HepG2 (cell line): ENCODE measurements around the gene TOB1. TPM values are rescaled to one million over a fixed set of nuclear protein-coding genes. Genes with fewer than 3 reads are reported as not detected.

Experiments
- CHD2 ChIP-seq: IDR thresholded peaks from 2 replicates; pipeline ENCODE4 v1.6.1; 2011; ENCODE audit warnings: low read depth, low read length, improper control_type of control experiment
- HOXA7 ChIP-seq: sonication (generic); formaldehyde crosslinking; IDR thresholded peaks from 2 replicates; pipeline ENCODE4 v1.8.1; 2022; ENCODE audit warnings: mild to moderate bottlenecking, missing genetic modification reagents, moderate library complexity
- KDM3A ChIP-seq: IDR thresholded peaks from 2 replicates; pipeline ENCODE4 v1.6.1; 2018; ENCODE audit warnings: low read depth, missing compliant biosample characterization
- RXRB ChIP-seq: IDR thresholded peaks from 2 replicates; pipeline ENCODE4 v1.6.1; 2016; ENCODE audit warnings: borderline replicate concordance, missing genetic modification reagents, missing compliant biosample characterization
- polyA plus RNA-seq, 8 experiments: library from polyadenylated mRNA; depleted of rRNA in 3 of 8; stranded (reverse) in 7 of 8; unstranded in 1 of 8; fragments of >200 nt; fragmentation: Illumina TruSeq in 4 of 8; extraction: Trizol in 4 of 8; gene quantifications; 2 replicates each; pipeline versions ENCODE4 v1.2.1 to v1.2.3, GENCODE V29; 2011 to 2016; ENCODE audit warnings: low read depth in 4 of 8, missing spikeins in 1 of 8, mixed read lengths in 1 of 8; ENCODE audit not compliant: insufficient read depth in 1 of 8
- total RNA-seq, 5 experiments: library from RNA; depleted of rRNA; stranded (reverse); fragments of >200 nt; fragmentation: Illumina TruSeq; extraction: Trizol; gene quantifications; 2 replicates each; pipeline ENCODE4 v1.2.3, GENCODE V29; 2016; ENCODE audit warnings: low read depth in 1 of 5
- TF ChIP-seq, protein P1 (sequence below), 2 experiments: fragments of 450-650 bp in 1 of 2; sonication (generic) in 1 of 2; formaldehyde crosslinking in 1 of 2; IDR thresholded peaks; 2 replicates each; pipeline versions ENCODE4 v1.6.1 to v1.8.0; 2016 to 2022; ENCODE audit warnings: antibody characterized with exemption in 1 of 2, mild to moderate bottlenecking in 1 of 2, missing genetic modification reagents in 1 of 2
- TF ChIP-seq, protein P2 (sequence below): IDR thresholded peaks from 2 replicates; pipeline ENCODE4 v1.6.1; 2016; ENCODE audit warnings: mild to moderate bottlenecking, missing biosample characterization, missing genetic modification reagents
- TF ChIP-seq, protein P3 (sequence below): sonication (generic); formaldehyde crosslinking; IDR thresholded peaks from 2 replicates; pipeline ENCODE4 v1.4.0; 2020; ENCODE audit warnings: mild to moderate bottlenecking, missing genetic modification reagents
- TF ChIP-seq, protein P4 (sequence below): sonication (generic); formaldehyde crosslinking; IDR thresholded peaks from 2 replicates; pipeline ENCODE4 v1.8.1; 2023; ENCODE audit warnings: mild to moderate bottlenecking, moderate library complexity, missing genetic modification reagents
- TF ChIP-seq, protein P5 (sequence below): IDR thresholded peaks from 2 replicates; pipeline ENCODE4 v1.6.1; 2016; ENCODE audit warnings: low read depth
- TF ChIP-seq, protein P6 (sequence below): sonication (generic); formaldehyde crosslinking; IDR thresholded peaks from 2 replicates; pipeline ENCODE4 v1.8.0; 2022; ENCODE audit warnings: mild to moderate bottlenecking, missing genetic modification reagents, borderline replicate concordance

Gene TOB1
- total and polyA plus RNA-seq, 2 of the 13 experiments (the other 11 are each of a cell fraction or from before 2014, with no cell fraction given), result 21.9 to 57.7 TPM

DNA sequence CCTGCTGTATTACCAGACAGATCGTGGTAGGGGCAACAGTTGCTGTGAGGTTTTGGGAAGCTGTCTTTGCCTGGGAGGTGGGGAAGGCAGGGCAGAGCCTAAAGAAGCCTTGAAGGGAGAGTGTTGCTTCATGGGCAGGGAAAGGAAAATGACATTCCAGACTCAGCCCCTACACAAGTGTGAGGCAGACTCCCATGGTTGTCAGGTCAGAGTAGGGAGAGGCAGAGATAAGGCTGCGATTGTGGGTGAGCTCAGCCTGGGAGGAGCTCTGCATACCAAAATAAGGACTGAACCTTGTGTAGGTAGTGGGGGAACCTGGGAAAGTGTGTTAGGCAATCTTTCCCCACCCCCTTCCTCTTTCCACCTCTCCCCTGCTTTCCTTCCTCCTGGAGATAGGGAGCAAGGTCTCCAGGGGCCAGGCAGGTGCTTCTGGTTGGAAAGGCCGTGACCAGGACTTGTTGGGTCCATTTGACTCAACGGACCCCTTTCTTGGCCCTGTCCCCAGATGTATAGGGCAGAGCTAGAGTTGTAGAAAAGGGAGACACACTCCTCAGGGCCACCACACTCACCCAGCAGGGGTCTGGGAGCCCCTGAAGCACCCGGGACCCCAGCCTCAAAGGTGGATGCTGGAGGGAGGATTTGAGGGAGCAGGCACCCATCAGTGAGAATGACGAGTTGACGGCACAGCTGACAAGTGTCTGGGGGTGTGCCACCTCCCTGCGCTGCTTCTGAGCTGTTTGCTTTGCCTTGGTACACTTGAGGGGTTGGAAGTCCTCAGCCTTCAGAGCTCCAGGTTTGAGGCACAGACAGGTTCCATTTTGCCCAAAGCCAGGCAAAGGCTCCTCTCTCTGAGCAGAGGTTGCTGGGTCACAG, 18.5 kb upstream of the TOB1 start (continued):
- TF ChIP-seq, protein P1, sequence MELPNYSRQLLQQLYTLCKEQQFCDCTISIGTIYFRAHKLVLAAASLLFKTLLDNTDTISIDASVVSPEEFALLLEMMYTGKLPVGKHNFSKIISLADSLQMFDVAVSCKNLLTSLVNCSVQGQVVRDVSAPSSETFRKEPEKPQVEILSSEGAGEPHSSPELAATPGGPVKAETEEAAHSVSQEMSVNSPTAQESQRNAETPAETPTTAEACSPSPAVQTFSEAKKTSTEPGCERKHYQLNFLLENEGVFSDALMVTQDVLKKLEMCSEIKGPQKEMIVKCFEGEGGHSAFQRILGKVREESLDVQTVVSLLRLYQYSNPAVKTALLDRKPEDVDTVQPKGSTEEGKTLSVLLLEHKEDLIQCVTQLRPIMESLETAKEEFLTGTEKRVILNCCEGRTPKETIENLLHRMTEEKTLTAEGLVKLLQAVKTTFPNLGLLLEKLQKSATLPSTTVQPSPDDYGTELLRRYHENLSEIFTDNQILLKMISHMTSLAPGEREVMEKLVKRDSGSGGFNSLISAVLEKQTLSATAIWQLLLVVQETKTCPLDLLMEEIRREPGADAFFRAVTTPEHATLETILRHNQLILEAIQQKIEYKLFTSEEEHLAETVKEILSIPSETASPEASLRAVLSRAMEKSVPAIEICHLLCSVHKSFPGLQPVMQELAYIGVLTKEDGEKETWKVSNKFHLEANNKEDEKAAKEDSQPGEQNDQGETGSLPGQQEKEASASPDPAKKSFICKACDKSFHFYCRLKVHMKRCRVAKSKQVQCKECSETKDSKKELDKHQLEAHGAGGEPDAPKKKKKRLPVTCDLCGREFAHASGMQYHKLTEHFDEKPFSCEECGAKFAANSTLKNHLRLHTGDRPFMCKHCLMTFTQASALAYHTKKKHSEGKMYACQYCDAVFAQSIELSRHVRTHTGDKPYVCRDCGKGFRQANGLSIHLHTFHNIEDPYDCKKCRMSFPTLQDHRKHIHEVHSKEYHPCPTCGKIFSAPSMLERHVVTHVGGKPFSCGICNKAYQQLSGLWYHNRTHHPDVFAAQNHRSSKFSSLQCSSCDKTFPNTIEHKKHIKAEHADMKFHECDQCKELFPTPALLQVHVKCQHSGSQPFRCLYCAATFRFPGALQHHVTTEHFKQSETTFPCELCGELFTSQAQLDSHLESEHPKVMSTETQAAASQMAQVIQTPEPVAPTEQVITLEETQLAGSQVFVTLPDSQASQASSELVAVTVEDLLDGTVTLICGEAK (IDR thresholded peaks at IDR 0.05), result no peak
- TF ChIP-seq, protein P1 (CRISPR knock-in tag; IDR thresholded peaks at IDR 0.05), result 0 out of 2 replicates have a peak, but pooled peaks have one; percentile 20
- TF ChIP-seq, protein P2, sequence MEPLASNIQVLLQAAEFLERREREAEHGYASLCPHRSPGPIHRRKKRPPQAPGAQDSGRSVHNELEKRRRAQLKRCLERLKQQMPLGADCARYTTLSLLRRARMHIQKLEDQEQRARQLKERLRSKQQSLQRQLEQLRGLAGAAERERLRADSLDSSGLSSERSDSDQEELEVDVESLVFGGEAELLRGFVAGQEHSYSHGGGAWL, result no peak
- TF ChIP-seq, protein P3, sequence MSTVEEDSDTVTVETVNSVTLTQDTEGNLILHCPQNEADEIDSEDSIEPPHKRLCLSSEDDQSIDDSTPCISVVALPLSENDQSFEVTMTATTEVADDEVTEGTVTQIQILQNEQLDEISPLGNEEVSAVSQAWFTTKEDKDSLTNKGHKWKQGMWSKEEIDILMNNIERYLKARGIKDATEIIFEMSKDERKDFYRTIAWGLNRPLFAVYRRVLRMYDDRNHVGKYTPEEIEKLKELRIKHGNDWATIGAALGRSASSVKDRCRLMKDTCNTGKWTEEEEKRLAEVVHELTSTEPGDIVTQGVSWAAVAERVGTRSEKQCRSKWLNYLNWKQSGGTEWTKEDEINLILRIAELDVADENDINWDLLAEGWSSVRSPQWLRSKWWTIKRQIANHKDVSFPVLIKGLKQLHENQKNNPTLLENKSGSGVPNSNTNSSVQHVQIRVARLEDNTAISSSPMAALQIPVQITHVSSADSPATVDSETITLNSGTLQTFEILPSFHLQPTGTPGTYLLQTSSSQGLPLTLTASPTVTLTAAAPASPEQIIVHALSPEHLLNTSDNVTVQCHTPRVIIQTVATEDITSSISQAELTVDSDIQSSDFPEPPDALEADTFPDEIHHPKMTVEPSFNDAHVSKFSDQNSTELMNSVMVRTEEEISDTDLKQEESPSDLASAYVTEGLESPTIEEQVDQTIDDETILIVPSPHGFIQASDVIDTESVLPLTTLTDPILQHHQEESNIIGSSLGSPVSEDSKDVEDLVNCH (CRISPR knock-in tag), result no peak
- TF ChIP-seq, protein P4, sequence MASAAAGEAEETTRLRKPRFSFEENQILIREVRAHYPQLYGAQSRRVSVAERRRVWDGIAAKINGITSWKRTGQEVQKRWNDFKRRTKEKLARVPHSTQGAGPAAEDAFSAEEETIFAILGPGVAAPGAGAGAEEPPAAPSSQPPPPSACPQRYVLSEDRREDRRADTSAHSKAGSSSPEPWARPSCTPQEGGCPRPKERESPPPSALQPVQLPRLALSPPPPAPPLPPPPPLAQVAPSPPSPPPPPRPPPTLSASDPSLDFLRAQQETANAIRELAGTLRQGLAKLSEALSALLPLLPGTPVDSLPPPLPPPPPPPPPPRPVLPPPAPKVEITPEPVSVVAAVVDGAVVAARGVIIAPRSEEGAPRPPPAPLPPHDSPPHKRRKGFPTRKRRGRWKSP (CRISPR knock-in tag), result 0 out of 2 replicates have a peak, but pooled peaks have one; percentile 11
- TF ChIP-seq RXRB (CRISPR knock-in tag) (peak; percentile 85; the same call in 1 of the 2 replicates), KDM3A (CRISPR knock-in tag) (no peak; the same call in 1 of the 2 replicates), CHD2 (no peak), HOXA7 (CRISPR knock-in tag) (no peak)
- TF ChIP-seq, protein P5, sequence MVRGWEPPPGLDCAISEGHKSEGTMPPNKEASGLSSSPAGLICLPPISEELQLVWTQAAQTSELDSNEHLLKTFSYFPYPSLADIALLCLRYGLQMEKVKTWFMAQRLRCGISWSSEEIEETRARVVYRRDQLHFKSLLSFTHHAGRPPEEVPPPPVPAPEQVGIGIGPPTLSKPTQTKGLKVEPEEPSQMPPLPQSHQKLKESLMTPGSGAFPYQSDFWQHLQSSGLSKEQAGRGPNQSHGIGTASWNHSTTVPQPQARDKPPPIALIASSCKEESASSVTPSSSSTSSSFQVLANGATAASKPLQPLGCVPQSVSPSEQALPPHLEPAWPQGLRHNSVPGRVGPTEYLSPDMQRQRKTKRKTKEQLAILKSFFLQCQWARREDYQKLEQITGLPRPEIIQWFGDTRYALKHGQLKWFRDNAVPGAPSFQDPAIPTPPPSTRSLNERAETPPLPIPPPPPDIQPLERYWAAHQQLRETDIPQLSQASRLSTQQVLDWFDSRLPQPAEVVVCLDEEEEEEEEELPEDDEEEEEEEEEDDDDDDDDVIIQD, result peak; percentile 73
- TF ChIP-seq, protein P6, sequence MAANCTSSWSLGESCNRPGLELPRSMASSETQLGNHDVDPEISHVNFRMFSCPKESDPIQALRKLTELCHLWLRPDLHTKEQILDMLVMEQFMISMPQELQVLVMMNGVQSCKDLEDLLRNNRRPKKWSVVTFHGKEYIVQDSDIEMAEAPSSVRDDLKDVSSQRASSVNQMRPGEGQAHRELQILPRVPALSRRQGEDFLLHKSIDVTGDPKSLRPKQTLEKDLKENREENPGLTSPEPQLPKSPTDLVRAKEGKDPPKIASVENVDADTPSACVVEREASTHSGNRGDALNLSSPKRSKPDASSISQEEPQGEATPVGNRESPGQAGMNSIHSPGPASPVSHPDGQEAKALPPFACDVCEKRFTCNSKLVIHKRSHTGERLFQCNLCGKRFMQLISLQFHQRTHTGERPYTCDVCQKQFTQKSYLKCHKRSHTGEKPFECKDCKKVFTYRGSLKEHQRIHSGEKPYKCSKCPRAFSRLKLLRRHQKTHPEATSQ (CRISPR knock-in tag), result peak; percentile 51; the same call in 1 of the 2 replicates
